GM18519 (cell line): ENCODE data around the gene DTNBP1.

Experiments used
- ATAC-seq: cut with Tn5 transposase; IDR thresholded peaks from one replicate; pipeline ENCODE4 v1.9.1; 2021; ENCODE audit warnings: mild to moderate bottlenecking, moderate library complexity; ENCODE audit not compliant: unreplicated experiment, low FRiP score

Gene DTNBP1

DNA sequence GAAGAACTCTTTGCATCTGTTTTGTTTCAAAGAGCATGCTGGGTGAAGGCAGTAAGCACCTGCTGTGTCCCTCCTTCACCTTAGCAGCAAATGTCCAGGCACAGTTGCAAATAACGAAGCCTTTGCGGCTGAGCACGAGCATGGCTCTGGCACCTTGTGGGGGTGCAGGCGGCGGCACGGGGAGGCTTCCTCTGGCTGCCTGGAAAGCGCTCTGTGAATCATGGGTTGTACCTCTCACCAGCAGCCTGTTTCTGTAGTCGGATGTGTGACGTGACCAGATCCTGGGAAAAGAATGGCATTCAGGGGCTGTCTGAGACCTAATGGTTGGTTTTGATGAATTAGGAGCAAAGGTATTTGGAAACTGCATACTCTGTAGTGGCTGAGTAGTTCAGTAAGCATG is 144.8 kb downstream of the DTNBP1 start:
- no peak for ATAC-seq

DNA sequence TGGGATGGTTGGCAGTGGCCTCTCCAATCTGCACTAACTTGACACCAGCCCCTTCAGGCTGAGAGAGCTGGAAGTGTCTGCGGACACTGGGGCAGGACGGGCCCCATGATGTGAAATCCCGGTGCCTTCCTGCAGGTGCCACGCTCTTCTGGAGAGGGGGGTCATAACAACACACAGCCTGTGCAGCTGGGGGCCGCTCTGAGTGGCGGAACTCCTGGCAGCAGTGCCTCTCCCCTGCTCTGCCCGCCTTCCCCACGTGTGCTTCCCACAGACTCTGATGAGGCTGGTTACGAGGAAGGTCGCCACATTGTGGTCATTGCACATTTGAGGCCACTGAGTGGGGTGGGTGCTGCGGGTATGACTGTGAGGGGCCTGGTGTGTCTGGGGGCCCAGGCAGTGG is 145.2 kb downstream of the DTNBP1 start:
- ATAC-seq = no peak

DNA sequence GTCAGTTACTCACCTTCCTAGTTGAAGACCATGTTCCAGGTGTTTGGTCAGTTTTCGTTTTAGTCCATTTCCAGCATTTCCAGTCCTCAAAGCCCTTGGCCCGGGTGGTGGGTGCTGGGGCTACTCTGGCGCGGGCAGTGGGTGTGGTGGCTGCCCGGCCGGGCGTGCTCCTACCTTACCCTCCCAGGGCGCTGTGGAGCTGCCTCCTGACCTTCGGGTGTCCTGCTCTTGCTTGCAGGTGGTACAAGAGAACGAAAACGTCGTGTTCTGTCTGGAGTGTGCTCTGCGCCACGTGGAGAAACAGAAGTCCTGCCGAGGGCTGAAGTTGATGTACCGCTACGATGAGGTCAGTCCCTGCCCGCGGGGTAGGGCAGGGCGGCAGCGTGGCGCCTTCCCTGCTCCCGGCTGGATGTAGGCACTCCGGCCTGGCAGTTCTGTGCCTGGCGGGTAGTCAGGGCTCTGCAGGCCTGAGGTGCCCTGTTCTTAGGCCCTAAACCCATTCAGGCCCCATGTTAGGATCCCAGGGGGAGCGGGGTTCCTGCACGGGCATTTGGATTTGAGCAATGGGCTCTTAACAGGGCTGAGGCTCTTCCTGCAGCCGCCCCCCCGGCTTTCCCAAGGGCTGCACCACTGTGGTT is 145.8 kb downstream of the DTNBP1 start:
- no peak for ATAC-seq

- no peak for ATAC-seq
Observed at GRCh38 chr6:15516378-15516777, 146.4 kb downstream of the DTNBP1 start.

- no peak for ATAC-seq
Observed at GRCh38 chr6:15515660-15516375, 147.0 kb downstream of the DTNBP1 start.

GRCh38 chr6:15515226-15515625 is 147.6 kb downstream of the DTNBP1 start:
- ATAC-seq = no peak

- no peak for ATAC-seq
Observed at GRCh38 chr6:15513801-15514711, 148.8 kb downstream of the DTNBP1 start.

- ATAC-seq = no peak
Observed at GRCh38 chr6:15513131-15513771, 149.6 kb downstream of the DTNBP1 start.

GRCh38 chr6:15512721-15513120 is 150.1 kb downstream of the DTNBP1 start:
- no peak for ATAC-seq

- no peak for ATAC-seq
Observed at GRCh38 chr6:15512126-15512525, 150.7 kb downstream of the DTNBP1 start.

DNA sequence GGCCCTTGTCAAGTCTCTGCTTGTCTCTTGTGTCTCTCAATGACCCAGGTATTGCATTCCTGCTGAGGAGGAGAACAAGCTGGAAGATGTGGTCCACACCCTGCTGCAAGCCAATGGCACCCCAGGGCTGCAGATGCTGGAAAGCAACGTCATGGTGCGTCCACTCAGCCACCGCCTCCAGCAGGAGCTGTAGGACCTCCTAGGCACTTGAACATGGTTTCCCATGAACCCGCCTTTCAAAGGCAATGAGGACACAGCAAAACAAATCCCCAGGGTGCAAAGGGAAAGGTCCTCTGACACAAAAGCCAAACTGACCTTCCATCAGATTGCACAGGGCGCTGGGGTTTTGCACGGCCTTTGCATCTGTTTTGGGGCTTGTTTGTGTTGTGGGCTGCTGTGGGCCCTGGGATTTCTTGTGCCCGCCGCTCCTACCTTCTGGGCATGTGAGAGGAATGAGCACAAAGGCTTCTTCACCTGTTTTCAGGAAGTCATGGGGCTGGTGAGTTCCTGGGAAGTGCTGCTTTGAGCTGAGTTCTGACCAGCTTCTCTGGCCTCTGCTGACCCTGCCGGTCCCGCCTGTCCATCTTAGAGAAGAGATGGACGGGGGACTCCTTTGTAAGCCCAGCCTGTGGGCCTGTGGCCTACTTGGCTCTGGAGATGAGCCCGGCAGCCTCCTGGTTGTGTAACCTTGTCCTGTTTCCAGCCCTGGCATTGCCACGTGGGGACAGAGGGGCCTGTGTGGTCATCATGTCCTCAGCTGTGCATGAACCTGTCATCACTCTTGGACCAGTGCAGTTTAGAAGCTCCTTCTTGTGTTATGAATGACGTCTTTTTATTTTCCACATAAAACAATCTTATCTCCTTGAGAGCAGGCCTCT is 151.3 kb downstream of the DTNBP1 start:
- no peak for ATAC-seq

- no peak for ATAC-seq
Observed at GRCh38 chr6:15510536-15511247, 152.1 kb downstream of the DTNBP1 start.

GRCh38 chr6:15510121-15510520 is 152.7 kb downstream of the DTNBP1 start:
- ATAC-seq = no peak

DNA sequence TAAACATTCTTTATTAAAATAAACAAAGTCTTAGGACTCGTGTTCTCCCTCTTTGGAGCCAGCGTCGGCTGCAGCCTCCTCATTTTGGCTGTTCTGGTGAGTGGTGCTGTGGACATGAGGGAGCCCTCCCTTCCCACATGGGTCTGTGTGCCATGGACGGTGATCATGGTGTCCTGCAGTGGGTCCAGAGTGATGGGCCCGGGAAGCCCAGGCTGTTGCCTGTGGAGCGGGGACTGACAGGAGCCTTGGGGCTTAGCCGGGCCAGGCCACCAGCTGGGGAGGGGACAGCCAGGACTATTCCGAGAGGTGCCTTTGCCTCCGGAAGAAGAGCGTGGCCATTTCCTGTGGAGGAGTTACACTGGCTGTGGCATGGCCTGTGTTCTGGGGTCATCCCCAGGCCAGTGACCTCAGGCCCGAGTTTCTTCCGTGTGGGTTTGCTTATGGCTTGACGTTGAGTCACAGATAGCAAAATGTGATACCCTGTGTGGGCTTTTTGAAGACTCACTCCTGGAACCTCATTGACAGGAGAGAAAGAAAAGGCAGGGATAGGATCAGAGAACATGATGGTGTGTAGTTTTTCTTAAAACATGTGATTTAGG is 153.4 kb downstream of the DTNBP1 start:
- ATAC-seq = no peak

GRCh38 chr6:15508931-15509330 is 153.9 kb downstream of the DTNBP1 start:
- no peak for ATAC-seq

DNA sequence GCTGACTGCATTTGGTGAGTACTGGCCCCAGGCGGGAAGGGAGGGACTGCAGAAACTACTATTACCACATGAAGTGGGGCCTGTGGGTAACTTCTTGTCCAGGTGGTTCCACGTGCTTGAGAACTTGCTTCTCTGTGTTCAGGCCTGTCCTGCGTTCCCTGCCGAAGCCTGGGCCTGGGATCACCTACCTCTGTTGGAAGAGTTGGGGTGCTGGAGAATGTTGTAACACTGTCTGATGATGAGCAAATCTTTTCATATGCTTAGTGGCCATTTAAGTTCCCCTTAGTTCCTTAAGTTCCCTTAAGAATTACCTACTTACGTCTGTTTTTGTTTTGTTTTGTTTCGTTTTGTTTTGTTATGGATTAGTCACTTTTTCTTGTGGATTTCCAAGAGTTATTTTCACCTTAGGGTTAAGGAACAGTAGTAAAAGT is 154.4 kb downstream of the DTNBP1 start:
- no peak for ATAC-seq

GRCh38 chr6:15507746-15508145 is 155.1 kb downstream of the DTNBP1 start:
- no peak for ATAC-seq

DNA sequence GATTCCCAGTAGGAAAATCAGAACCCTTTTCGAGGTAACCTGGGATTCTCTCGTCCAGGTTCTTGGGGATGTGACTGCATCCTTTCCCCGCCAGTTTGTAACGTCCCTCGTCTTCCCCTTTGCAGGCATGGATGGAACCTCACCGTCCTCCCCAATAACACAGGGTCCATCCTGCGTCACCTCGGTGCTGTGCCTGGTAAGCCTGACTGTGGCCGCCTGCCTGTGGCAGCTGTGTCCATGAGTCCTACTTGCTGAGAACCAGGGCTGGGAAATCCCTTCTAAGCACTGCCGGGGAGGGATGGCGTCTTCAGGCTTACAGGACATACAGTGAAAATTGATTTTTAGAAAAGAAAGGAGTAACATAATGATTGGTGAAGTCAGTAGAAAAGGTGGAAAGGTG is 155.6 kb downstream of the DTNBP1 start:
- ATAC-seq = no peak

- ATAC-seq = no peak
Observed at GRCh38 chr6:15506066-15506465, 156.8 kb downstream of the DTNBP1 start.
